GM18870 (cell line): ENCODE results near the gene NIPAL4.
A peak's percentile ranks its signal among the peaks of the same experiment; 100 is the strongest.

Experiments used
- ATAC-seq: cut with Tn5 transposase; IDR thresholded peaks from one replicate; pipeline ENCODE4 v1.9.1; 2021; ENCODE audit warnings: moderate library complexity; ENCODE audit not compliant: unreplicated experiment

NIPAL4 gene

DNA sequence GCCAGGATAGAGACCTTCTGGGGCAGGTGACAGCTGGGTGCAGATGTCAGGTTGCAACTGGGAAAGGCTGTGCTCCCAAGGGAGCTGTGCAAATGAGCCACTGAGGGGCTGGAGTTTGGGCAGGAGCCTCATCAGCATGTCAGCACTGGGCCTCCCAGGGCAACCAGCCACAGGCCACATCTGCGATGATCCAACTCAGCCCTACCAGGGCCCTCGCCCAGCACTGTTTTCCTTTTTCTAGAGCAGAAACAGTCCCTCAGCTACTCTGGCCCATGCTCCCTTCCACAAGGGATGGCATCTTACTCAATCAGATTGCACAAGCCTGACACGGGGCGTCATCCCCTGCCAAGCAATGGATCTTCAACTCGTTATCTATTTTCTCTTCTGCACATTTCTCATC lies 24.8 kb downstream of the NIPAL4 start:
- ATAC-seq = no peak

DNA sequence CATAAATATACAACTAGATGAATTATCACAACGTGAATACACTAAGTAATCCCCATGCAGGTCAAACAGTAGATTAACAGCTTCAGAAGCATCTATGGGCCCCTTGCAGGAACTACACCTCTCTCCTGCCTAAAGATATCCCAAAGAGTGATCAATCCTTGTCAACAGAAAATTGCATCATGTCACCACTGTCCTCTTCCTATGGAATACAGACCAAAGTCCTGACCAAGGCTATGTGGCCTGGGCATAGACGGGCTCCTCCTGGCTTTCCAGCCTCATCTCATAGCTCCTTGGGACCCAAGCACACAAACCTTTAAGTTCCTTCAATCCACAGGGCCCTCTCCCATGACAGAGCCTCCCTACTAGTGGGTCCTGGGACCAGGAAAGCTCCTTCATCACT lies 25.3 kb downstream of the NIPAL4 start:
- ATAC-seq = no peak

DNA sequence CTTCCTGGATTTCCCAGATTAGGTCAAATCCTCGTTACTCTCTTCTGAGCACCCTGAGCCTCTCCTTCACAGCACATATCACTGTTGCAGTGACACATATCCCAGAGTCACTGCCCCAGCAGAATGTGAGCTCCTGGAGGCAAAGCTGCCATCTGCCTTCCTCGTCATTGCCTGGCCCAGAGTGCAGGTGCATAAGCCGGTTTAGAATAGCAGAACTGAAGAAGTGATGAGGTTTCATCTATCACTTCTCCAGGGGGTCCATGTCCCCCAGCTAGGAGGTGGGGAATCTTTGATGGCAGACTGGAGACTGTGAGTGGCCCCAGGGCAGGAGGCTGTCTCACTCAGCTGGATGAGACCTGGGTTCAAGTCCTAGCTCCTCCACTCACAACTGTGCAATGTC lies 25.8 kb downstream of the NIPAL4 start:
- no peak for ATAC-seq

DNA sequence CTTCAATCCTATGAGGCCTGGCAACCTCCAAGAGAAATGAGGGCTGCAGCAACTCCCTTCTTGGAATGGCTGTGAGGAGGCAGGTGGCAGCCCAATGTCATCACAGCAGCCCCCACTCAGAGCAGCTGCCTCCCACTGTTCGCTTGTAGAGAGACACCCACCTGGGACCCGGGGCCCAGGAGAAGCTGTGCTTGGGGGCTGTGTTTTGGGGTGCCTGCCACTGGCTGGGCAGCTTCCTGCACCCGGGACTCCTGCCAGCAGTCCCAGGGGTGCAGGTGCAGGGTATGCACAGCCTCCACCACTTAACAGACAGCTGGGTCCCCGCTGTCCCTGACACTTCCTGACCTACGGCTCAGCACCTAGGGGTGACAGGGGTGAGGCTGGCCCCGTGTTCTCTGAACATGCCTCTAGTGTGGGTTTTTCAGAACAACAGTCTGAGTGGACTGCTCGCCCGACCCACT lies 26.2 kb downstream of the NIPAL4 start:
- ATAC-seq = no peak

DNA sequence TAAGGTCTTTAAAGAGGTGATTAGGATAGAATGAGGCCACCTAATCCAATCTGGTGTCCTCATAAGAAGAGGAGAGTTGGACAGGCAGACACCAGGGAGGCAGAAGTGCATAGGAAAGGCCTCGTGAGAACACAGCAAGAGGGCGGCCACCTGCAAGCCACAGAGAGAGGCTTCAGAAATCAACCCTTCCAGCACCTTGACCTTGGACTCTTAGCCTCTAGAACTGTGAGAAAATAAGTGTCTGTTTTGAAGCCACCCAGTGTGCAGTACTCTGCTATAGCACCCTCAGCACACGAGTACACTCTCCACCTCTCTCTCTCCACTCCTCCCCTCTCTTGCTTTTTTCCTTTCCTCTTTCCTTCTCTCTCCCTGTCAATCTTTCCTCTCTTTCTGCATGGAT lies 26.8 kb downstream of the NIPAL4 start:
- ATAC-seq = peak; percentile 48

DNA sequence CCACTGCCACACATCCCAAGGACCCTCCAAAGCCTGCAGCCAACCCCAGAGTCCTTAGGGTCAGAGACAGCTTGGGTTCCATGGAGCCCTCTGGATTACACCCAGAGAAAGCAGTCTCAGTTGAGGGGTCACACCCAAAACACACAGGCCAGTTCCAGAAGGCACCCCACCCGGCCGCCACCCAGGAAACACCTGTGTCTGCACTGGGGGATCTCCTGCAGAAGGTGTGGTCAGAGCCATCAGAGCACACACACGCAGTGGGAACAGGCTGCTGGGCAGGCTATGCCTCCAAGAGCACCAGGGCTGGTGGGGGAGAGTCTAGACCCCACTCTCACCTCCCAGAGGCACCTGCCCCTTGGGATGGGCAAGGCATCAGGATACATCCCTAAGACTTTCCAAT lies 27.3 kb downstream of the NIPAL4 start:
- no peak for ATAC-seq

DNA sequence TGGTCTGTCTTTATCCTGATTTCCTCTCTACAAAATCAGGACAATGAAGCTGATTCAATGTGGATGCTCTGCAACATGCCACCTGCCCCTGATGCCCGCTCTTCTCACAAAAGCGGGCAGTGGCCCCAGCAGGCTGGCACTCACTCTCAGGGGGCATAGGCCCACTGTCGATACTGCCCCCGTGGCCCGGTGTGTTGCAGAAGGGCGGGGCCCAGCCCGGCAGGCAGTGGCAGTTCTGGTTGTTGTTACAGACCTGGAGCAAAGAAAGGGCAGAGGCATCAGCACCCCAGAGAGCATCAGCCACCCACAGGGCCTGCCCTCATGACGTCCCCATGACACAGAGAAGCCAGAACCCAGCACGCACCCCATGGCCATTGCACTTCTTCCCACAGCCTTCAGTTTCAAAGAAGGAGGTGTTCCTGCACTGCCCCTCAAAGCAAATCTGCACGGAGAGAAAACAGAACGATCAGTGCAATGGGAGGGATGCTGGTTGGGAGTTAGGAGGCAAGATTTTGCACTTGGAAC lies 31.5 kb downstream of the NIPAL4 start:
- no peak for ATAC-seq

DNA sequence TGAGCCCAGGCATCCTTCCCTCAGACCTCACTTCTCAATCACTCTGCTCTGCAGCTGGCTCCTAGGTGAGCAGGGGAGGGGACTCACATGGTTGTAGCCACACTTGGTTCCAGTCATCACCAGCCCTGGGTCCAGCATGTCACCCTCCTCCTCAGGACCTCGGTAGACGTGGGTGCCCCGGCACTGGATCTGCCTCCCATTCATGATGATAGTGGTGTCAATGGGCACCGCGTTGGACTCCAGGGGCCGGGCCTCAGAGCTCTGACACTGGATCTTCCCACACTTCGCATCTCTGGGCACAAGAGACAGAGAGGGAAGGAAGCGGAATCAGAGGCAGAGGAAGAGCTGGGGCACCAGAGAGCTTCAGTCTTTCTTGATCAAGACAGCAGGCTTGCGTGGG lies 32.9 kb downstream of the NIPAL4 start:
- ATAC-seq = no peak

DNA sequence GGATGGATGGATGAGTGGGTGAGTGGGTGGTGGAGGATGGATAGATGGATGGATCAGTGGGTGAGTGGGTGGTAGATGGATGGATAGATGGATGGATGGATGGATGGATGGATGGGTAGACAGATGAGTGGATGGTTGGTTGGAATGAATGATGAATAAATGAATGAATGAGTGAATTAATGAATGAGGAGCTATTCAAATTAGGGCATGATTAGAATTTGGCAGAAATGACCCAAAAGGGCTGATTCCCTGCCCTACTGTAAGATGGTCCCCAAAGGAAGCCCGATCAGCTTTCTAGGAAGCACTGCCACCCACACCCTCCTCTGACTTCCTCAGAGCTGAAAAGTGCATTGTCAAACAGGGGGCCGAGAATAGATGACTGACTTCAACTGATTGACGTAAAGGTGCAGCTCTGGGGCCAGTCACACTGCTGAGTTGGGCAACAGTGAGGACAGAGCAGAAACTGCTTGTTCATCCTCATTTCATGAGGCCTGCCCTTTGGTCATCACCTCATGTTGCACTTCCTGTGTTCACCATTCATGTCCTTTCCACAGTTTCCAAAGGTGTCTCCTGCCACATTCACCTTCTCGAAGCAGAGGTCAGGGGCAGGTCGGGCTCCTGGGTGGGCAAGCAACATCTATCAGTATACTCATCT lies 34.3 kb downstream of the NIPAL4 start:
- ATAC-seq = no peak

DNA sequence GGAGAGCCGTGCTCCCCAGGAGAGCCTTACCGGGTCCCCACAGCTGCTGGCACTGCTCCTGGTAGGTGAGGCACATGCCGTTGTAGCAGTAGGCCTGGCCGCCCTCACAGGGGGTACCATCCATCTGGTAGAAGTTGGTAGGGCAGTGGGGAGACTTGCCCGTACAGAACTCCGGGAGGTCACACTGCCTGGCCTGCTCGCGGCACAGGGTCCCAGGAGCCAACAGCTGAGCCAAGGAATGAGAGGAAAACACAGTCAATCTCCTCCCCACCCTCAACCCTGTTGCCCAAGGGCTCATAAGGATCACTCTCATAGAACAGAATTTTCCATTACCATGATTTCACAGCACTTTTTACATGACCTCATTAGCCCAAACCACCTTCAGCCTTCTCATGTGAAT lies 36.9 kb downstream of the NIPAL4 start:
- no peak for ATAC-seq

DNA sequence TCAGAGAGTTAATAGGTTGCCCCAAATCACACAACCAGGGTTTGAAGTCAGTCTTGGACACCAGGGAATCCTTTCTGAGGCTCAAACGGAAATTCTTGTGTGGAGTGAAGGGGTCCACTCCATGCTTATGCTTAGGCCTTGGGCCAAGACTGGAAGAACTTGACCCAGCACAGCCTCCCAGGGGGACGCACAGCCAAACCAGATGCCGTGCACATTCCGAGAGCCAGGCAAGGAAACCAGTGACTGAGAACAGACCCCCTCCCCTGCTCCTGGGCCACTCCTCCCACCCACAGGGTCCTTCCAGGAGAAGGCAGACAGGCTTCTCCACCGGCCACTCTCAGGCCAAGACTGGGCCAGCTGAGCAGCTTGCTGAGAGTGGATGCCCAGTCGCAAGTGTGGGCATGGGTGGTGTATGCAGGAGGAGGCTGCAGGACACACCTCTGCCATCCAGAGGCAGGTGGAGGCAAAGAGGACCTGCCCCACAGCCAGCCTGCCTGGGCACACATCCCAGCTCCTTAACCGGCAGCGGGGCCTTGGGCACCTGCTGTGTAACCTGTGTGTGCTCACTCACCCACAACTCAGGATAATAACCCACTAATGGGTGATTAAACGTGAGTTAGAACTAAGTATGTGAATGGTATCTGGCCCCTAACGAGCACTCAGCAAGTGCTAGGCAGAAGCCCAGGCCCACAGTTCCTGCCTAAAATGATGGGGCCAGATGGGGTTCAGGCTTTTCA lies 38.0 kb downstream of the NIPAL4 start:
- ATAC-seq = no peak

DNA sequence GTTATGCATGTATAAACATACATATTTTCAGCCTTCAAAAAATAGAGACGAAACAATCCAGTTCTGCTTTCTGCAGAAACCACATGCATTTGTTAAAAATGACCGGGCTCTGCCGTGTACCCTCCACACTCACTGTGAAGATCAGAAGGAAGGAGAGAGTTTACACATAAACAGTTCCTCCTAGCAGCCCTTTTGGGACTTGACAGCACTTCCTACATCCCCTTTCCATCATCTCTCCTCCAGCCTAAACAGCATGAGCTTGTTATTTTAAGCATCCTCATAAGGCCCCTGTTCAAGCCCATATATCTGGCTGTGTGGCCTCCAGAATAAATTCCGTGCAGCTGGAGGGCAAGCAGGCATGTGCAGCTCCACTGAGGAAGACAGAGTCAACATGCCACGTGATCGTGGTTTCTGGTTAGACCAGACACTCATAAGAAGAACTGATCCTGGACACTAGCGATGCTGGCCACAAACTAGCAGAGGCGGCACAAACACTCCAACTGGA lies 42.2 kb downstream of the NIPAL4 start:
- ATAC-seq = peak; percentile 73

DNA sequence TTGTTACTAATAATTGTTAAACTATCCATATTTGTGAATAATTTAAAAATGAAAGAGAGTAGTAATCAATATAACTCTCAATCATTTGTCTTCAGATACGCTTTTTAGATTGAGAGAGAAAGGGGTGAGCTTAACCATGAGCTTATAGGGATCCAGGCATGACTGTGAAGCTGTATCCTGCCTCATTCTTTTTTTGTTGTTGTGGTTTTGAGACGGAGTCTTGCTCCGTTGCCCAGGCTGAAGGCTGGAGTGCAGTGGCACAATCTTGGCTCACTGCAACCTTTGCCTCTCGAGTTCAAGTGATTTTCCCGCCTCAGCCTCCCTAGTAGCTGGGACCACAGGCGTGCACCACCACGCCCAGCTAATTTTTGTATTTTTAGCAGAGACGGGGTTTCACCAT lies 44.0 kb downstream of the NIPAL4 start:
- ATAC-seq = no peak

DNA sequence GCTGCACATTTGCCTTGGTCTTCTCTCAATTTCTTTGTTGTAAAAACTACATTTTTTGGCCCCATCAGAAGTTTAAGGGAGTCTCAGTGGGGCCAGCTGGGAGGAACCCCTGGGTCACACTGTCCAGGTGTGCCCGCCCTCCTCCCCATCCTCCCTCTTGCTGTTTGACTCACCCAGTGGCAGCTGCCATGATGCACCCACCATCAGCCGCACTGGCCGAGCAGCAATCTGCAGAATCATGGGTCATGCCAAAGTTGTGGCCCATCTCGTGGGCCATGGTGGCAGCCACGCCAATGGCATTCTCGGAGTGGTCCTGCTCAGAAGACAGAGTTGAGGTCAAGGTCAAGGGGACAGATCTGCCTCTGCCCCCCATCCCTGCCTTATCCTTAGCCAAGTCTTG lies 45.5 kb downstream of the NIPAL4 start:
- no peak for ATAC-seq

DNA sequence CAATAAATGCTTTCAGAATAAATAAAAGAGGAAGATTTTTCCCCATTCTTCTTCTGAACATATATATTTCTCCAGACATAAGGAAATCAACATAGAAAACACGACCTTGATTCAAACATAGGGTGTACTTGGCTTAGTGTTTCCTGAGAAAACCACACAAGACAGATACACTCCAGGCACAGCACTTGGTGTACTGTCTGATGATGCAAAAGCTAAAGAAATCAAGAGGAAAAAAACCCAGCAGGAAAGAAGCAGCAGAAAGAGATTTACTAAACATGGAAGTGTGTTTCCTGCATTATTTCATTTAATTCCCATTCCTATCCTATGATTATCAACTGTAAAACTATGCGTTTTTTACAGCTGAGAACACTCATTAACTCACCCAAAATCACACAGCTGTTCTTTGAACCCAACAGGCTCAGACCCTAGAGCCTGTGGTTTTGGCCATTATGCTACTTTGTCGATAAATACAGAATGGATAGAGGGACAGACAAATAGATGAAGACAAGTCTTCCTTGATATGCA lies 46.1 kb downstream of the NIPAL4 start:
- no peak for ATAC-seq

DNA sequence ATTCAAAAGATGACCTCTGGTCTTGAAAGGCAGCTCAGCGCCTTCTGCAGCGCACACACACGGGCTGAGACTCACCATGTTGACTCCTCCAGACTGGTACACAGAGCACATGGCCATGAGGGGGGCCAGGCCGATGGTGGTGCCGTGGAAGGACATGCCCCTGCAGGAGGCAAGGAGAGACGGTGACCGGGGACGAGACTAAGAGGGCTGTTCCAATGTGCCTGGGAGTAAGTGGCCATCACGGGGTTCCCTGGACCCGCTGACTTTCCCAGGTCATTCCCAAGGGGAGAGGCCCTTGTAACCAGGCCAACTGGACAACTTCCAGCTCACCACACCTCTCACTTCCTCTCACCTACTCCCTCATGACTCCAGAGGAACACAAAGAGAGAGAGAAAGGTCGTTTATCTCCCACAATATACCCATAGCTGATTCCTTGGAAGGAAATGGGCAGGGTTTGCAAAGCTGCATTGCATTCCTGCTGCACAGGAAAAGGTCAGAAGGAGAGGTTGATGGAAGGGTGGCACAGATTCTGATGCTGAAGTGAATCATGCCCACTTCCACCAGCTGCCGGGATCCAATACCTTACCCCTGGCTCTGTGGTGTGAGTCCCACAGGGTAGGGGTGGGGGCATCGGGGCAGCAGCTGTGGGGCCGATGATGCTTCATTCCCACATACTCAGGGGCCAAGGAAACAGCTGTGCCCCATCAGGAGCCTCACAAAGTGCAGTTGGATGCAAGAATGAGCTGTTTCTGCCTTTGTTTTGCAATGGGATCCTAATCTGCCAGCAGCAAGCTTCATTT lies 47.2 kb downstream of the NIPAL4 start:
- ATAC-seq = no peak

DNA sequence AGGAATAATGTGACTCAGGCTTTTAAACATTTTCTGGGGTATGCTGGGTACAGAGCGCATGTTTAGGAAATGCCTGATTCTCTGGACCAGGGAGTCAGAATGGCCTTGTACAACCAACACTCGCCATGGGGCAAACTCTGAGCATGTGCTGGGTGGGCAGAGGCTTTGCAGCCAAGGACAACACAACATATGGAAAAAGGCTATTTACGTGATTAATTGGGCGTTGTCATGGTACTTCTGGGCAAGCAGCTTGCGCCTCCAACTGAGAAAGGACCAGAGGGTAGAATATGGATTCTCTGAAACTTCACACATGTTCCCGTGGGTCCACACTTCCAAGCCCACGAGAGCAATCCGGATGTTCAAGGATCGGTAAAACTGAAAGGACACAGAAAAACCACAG lies 49.1 kb downstream of the NIPAL4 start:
- no peak for ATAC-seq

DNA sequence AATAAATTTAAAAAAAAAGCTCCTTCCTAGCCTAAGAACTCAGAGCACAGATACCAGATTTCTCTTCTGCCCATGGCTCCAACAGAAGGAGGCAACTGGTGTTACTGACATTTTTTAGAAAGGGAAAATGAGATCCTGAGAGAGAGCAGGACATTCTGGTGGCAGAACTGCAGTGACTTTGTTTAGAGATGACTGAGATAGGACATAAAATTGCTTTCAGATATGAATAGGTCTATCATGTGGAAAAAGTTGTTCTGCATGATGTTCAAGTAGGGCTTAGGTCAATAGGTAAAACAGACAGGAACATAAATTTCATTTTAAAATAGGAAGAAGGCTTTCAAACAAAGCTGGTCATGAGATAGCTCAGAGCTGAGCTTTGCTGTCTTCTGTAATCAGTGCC lies 49.6 kb downstream of the NIPAL4 start:
- peak; percentile 90 for ATAC-seq

DNA sequence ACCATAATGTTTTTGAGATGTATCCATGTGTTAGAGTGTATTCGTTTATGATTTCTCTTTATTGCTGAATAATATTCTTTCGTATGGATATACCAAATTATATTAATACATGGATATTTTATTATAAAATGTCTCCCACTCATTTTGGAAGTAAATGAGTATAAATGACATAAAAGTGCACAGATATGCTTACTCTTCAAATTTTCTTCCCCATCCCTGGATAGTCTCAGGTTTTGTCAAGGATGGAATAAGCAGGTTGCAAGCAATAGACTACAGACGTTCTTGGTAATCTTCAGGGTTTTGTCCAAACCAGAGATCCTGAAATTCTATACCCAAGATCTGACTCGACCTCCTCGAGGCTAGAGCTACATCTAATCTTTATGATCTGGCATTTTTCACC lies 50.7 kb downstream of the NIPAL4 start:
- no peak for ATAC-seq

DNA sequence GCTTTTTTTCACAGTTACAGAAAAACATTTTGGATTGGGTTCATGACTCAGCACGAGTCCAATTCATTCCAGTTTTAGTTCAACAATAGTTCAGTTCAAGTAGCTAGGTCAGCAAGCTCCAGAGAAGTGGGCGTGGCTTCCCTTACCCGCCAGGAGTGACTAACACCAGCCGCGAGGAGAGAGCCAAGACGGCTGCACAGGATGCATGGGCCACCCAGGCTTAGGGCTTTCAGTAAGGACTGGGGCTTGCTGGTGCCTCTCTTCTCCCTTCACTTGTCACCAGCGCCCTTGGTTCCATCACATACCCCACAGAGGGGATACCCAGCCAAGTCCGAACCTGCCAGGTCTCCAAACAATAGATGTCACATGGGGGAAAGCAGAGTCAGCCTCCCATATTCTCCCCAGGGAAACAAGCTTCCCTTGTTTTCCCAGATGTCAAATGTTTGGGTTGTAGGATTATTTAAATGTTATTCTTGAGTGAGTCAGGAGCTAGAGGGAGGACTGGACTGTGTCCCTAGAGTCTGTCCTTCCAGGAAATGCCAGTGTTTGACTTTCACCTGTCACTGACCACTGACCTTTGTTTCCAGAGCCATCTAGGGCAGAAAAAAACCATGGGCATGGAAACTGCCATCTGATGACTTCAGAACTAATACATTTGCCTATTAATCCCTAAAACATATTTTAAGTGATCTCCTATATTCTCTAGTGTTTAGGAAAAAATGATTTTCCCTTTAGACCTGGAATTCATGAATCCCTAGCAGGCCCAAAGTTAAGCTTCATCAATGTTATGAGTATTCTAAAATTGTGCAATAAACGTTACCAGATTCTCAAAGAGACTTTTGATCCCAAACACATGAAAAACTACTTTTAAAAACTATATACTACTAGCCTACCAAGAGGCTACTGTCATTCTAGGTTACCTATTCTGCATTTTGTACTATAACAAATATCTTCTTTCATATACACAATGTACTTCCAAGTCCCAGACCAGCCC lies 51.9 kb downstream of the NIPAL4 start:
- ATAC-seq = no peak
